Measurements from ENCODE around the gene PANK2. TPM values are rescaled to one million over a fixed set of nuclear protein-coding genes. Genes with fewer than 3 reads are reported as not detected.

Gene PANK2
- total RNA-seq, 4 donors from 2014 or later: 17.9 to 53.6 (median 43.2) TPM

- Histone ChIP-seq H3K27me3 (no peaks in the 10 kb centered on the region), H3K4me1 (peaks cover 0 to 15% (median under 1%) of the 10 kb centered on the region in 4 donors), H3K9me3 (no peaks in the 10 kb centered on the region), H3K36me3 (no peaks in the 10 kb centered on the region), H3K4me3 (no peak overlapping the region), H3K27ac (no peak overlapping the region)
- no peak for DNase-seq
- TF ChIP-seq, protein P1, sequence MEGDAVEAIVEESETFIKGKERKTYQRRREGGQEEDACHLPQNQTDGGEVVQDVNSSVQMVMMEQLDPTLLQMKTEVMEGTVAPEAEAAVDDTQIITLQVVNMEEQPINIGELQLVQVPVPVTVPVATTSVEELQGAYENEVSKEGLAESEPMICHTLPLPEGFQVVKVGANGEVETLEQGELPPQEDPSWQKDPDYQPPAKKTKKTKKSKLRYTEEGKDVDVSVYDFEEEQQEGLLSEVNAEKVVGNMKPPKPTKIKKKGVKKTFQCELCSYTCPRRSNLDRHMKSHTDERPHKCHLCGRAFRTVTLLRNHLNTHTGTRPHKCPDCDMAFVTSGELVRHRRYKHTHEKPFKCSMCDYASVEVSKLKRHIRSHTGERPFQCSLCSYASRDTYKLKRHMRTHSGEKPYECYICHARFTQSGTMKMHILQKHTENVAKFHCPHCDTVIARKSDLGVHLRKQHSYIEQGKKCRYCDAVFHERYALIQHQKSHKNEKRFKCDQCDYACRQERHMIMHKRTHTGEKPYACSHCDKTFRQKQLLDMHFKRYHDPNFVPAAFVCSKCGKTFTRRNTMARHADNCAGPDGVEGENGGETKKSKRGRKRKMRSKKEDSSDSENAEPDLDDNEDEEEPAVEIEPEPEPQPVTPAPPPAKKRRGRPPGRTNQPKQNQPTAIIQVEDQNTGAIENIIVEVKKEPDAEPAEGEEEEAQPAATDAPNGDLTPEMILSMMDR (IDR thresholded peaks at IDR 0.05): no peak
- no peak for TF ChIP-seq POLR2A (IDR thresholded peaks at IDR 0.05)
Observed at GRCh38 chr20:3885715-3886114, 3.5 kb upstream of the PANK2 start.

GRCh38 chr20:3887876-3888620 lies 1.1 kb upstream of the PANK2 start:
- no peaks in the 10 kb centered on the region for H3K36me3 ChIP-seq
- H3K4me3 ChIP-seq: peak overlapping the region; percentile 96 to 100 (median 98)
- H3K4me1 ChIP-seq: peaks cover 0 to 39% (median 4%) of the 10 kb centered on the region in 4 donors
- no peaks in the 10 kb centered on the region for H3K27me3 ChIP-seq
- no peaks in the 10 kb centered on the region for H3K9me3 ChIP-seq
- no peak for DNase-seq
- peak overlapping the region; percentile 95 to 99 (median 98) for H3K27ac ChIP-seq
- no peak for TF ChIP-seq POLR2A (IDR thresholded peaks at IDR 0.05)
- TF ChIP-seq, protein P1 (IDR thresholded peaks at IDR 0.05): no peak

- peak overlapping the region; percentile 96 to 100 (median 98) for H3K4me3 ChIP-seq
- no peaks in the 10 kb centered on the region for H3K27me3 ChIP-seq
- H3K4me1 ChIP-seq: peaks cover 0 to 45% (median 4%) of the 10 kb centered on the region in 4 donors
- DNase-seq: peak; percentile 50 to 71 (median 69)
- TF ChIP-seq POLR2A (IDR thresholded peaks at IDR 0.05): no peak
- TF ChIP-seq, protein P1 (IDR thresholded peaks at IDR 0.05): no peak
- no peaks in the 10 kb centered on the region for H3K36me3 ChIP-seq
- peak overlapping the region; percentile 95 to 99 (median 98) for H3K27ac ChIP-seq
- H3K9me3 ChIP-seq: no peaks in the 10 kb centered on the region
Observed at GRCh38 chr20:3889489-3890397, 556 bp downstream of the PANK2 start.

DNA sequence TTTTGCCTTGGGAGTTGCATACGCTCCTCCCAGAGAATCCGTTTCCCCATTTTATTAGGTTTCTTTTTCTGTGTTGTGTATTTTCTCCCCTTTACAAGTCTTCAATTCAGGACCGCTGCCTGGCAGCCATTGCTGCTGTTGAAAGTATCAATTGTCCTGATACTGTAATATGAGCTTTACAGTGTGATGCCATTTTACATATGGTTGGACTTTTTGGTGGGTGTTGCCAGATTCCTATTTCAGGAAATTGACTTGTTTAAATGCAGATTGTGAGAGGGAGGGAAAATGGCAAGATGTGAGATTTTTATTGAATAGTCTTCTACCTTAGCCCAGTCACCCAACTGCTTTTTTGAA lies 1.2 kb downstream of the PANK2 start:
- peak in 2 of 3 donors; percentile 22 to 44 for DNase-seq
- H3K4me3 ChIP-seq: peak overlapping the region; percentile 96 to 100 (median 98)
- no peak for TF ChIP-seq POLR2A (IDR thresholded peaks at IDR 0.05)
- TF ChIP-seq, protein P1 (IDR thresholded peaks at IDR 0.05): no peak
- peaks cover 0 to 49% (median 5%) of the 10 kb centered on the region in 4 donors for H3K4me1 ChIP-seq
- H3K27me3 ChIP-seq: no peaks in the 10 kb centered on the region
- no peaks in the 10 kb centered on the region for H3K9me3 ChIP-seq
- H3K36me3 ChIP-seq: no peaks in the 10 kb centered on the region
- peak overlapping the region; percentile 95 to 99 (median 98) for H3K27ac ChIP-seq

DNA sequence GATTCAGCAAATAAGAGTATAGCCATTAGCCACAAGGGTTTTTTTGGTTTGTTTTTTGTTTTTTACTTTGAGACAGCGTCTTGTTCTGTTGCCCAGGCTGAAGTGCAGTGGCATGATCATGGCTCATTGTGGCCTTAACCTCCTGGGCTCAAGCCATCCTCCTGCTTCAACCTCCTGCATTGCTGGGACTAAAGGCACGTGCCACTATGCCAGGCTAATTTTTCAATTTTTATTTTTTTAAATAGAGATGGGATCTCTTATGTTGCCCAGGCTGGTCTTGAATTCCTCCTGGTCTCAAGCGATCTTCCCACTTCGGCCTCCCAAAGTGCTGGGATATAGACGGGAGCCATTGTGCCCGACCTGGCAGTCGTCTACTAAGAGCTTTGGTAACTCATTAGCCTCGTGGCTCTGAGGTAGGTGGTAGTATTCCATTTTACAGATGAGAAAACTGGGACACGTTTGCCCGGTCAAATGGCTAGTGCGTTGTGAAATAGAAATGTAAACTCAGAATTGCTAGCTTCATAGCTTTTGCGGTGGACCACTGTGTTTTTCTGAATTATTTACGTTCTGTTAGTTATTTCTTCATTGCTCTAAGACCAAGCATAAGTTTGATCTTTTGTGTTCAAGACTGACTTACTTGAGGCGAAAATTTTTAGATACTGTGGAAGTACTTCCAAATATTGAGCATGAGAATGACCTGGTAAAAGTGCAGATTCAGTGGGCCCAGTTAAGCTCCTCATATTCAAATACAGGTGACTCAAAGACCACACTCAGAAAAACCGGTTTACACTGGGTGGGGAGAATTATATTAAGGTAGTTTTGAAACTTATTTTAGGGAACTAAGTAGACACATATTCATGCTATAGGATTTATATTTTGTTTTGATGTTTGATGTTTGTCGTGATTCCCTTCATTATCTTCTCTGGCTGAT lies 2.1 kb downstream of the PANK2 start:
- Histone ChIP-seq H3K4me1 (peaks cover 0 to 51% (median 6%) of the 10 kb centered on the region in 4 donors), H3K27me3 (no peaks in the 10 kb centered on the region), H3K9me3 (no peaks in the 10 kb centered on the region), H3K27ac (peak overlapping the region in 2 of 4 donors; percentile 2 to 99), H3K36me3 (no peaks in the 10 kb centered on the region), H3K4me3 (peak overlapping the region in 3 of 4 donors; percentile 96 to 99 (median 97))
- TF ChIP-seq, protein P1 (IDR thresholded peaks at IDR 0.05): no peak
- no peak for TF ChIP-seq POLR2A (IDR thresholded peaks at IDR 0.05)
- peak in 2 of 3 donors; percentile 7 to 41 for DNase-seq

Data from Peyer's patch (tissue), 4 donors.